ENCODE measurements around the gene MEF2C. TPM values are rescaled to one million over a fixed set of nuclear protein-coding genes. Genes with fewer than 3 reads are reported as not detected.

MEF2C gene
- total RNA-seq, 1 donor from 2014 or later = 54.2 TPM

DNA sequence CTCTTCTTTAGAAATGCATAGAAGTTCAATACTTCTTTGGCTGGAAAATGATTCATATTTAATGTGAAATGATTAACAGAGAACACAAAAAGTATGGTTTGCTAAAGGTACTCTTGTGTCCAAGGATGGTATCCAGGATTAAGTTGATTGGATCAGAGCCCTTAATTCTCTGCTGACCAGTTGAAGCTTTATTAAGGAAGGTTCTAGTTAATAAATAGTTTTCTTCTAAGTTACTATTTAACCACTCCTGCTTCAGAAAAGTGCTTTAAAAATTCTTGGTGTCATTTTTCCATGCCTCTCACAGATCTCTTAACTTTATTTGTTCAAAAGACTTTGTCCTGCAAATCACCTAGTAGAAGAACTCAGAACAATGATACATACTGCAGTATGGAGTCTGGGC, 134.3 kb downstream of the MEF2C start:
- intact Hi-C loops (cut with micrococcal nuclease) = no loop called here
- H3K9me3 ChIP-seq (replicated peaks) = no peaks in the 10 kb centered on the region
- DNase-seq = no peak
- H3K27me3 ChIP-seq (ENCODE audit: low read depth) = no peaks in the 10 kb centered on the region
- no peak overlapping the region for H3K4me3 ChIP-seq
- peaks cover 11% of the 10 kb centered on the region for H3K4me1 ChIP-seq
- no peak overlapping the region for H3K27ac ChIP-seq (replicated peaks)
- H3K36me3 ChIP-seq = peaks cover 69% of the 10 kb centered on the region
- TF ChIP-seq CTCF (IDR thresholded peaks at IDR 0.05; ENCODE audit: borderline replicate concordance) = no peak

- intact Hi-C loops (cut with micrococcal nuclease) = no loop called here
- Histone ChIP-seq H3K27ac (replicated peaks) (peak overlapping the region; percentile 10), H3K9me3 (replicated peaks) (no peaks in the 10 kb centered on the region), H3K27me3 (ENCODE audit: low read depth) (no peaks in the 10 kb centered on the region), H3K36me3 (peaks cover 62% of the 10 kb centered on the region), H3K4me3 (no peak overlapping the region), H3K4me1 (peaks cover 30% of the 10 kb centered on the region)
- TF ChIP-seq CTCF (IDR thresholded peaks at IDR 0.05; ENCODE audit: borderline replicate concordance) = no peak
- DNase-seq = no peak
These were observed 136.5 kb downstream of the MEF2C start for GRCh38 chr5:88746438-88746882.

GRCh38 chr5:88745093-88745696, 137.8 kb downstream of the MEF2C start:
- Histone ChIP-seq H3K4me3 (no peak overlapping the region), H3K27ac (replicated peaks) (peak overlapping the region; percentile 2)
- TF ChIP-seq CTCF (IDR thresholded peaks at IDR 0.05; ENCODE audit: borderline replicate concordance) = no peak

GRCh38 chr5:88743231-88743834, 139.7 kb downstream of the MEF2C start:
- H3K27me3 ChIP-seq (ENCODE audit: low read depth) = no peaks in the 10 kb centered on the region
- peaks cover 36% of the 10 kb centered on the region for H3K4me1 ChIP-seq
- intact Hi-C loops (cut with micrococcal nuclease) = loop anchor here (5.0 kb wide), 1 partner anchor 134 kb away; no protein-coding TSS in a partner anchor
- no peak overlapping the region for H3K4me3 ChIP-seq
- TF ChIP-seq CTCF (IDR thresholded peaks at IDR 0.05; ENCODE audit: borderline replicate concordance) = no peak
- DNase-seq = no peak
- no peaks in the 10 kb centered on the region for H3K9me3 ChIP-seq (replicated peaks)
- H3K27ac ChIP-seq (replicated peaks) = peak overlapping the region; percentile 28
- peaks cover 32% of the 10 kb centered on the region for H3K36me3 ChIP-seq

More at GRCh38 chr5:88745093-88745696, 137.8 kb downstream of the MEF2C start:
- peaks cover 30% of the 10 kb centered on the region for H3K4me1 ChIP-seq
- H3K9me3 ChIP-seq (replicated peaks) = no peaks in the 10 kb centered on the region
- intact Hi-C loops (cut with micrococcal nuclease) = no loop called here
- peaks cover 49% of the 10 kb centered on the region for H3K36me3 ChIP-seq
- no peak for DNase-seq
- no peaks in the 10 kb centered on the region for H3K27me3 ChIP-seq (ENCODE audit: low read depth)

- no peak for DNase-seq
- Histone ChIP-seq H3K4me1 (peaks cover 36% of the 10 kb centered on the region), H3K4me3 (no peak overlapping the region), H3K27ac (replicated peaks) (peak overlapping the region; percentile 28), H3K9me3 (replicated peaks) (no peaks in the 10 kb centered on the region), H3K36me3 (peaks cover 25% of the 10 kb centered on the region), H3K27me3 (ENCODE audit: low read depth) (no peaks in the 10 kb centered on the region)
- intact Hi-C loops (cut with micrococcal nuclease) = loop anchor here (5.0 kb wide), 1 partner anchor 135 kb away; no protein-coding TSS in a partner anchor
- no peak for TF ChIP-seq CTCF (IDR thresholded peaks at IDR 0.05; ENCODE audit: borderline replicate concordance)
These were observed 141.0 kb downstream of the MEF2C start for GRCh38 chr5:88741964-88742363.
